ENCODE data around the gene SLC9A8.
"Not testable (repeated sequence)": the region's sequence is repeated elsewhere in the genome, so short reads cannot be mapped to it uniquely, and the experiment has no call there.

Gene SLC9A8

DNA sequence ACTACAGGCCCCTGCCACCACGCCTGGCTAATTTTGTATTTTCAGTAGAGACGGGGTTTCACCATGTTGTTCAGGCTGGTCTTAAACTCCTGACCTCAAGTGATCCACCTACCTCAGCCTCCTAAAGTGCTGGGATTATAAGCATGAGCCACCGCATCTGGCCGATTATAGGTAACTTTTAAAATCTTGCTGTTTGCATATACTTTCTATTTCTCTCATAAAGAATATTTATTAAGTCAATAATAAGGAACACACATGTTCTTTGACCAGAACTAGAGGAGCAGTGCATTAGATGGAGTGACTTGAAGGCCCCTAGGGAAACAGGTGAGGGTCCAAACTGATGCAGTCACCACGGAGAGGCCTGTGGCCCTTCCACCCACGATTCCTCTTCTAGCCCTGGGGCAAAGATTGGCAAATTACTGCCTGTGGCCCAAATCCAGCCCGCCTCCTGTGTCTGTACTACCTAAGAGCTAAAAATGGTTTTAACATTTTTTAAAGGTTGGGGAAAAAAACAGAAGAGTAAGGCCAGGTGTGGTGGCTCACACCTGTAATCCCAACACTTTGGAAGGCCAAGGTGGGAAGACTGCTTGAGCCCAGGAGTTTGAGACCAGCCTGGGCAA lies 83.0 kb downstream of the SLC9A8 start:
- not testable (repeated sequence) for DNase-seq (ENCODE audit: low read depth)

DNA sequence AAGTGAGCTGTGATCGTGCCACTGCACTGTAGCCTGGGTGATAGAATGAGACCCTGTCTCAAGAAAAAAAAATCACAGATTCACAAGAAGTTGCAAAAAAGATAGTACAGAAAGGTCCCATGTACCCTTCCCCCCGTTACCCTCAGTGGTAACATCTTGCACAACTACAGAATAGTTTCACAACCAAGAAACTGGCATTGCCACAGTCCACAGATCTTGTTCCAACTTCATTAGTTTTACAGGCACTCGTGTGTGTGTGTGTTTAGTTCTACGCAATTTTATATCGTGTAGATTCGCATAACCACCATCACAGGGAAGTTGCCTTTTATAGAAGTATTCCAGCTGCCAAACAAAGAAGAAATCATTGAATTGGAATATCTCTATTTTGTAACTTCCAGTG lies 83.6 kb downstream of the SLC9A8 start:
- no peak for DNase-seq (ENCODE audit: low read depth)

- DNase-seq (ENCODE audit: low read depth), result no peak
These were observed 87.1 kb downstream of the SLC9A8 start for GRCh38 chr20:49899541-49900383.

- DNase-seq (ENCODE audit: low read depth), result no peak
These were observed 89.0 kb downstream of the SLC9A8 start for GRCh38 chr20:49901588-49901987.

DNA sequence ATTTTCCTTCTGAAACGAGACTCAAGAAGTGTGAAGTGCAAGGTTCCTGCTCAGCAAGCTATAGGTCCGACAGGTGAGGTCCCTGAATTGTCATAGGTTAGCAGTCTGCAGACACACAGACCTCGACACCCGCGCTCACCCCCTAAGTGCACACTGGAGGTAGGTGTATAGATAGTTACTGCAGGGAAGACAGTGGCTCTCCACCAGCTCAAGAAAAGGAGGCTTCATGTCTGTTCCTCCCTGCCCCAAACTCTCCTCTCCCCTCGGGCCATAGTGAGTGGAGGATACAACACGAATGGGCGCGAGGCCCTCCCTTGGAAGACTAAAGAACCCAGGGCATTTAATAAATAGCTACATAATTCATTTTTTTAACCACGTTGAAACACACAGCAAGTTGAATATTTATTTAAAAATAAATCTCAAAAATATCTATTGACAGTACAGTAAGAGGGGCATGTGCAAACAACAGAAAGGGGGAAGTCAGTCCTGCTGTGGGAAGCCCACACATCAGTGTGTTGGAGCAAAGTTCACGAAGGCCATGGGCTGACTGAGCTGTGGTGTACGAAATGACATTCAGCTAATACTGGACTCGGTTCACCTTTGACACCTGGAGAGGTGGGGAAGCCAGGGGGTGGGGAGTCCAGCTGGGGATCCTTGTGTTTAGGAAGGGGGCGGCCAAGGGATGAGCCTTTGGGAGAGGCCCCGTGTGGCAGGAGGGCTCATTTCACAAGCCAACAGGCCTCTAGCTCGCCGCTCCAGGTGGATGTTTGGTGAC lies 92.0 kb downstream of the SLC9A8 start:
- DNase-seq (ENCODE audit: low read depth), result no peak

GRCh38 chr20:49905415-49906091 lies 92.9 kb downstream of the SLC9A8 start:
- DNase-seq (ENCODE audit: low read depth), result no peak

GRCh38 chr20:49906101-49906604 lies 93.5 kb downstream of the SLC9A8 start:
- no peak for DNase-seq (ENCODE audit: low read depth)

DNA sequence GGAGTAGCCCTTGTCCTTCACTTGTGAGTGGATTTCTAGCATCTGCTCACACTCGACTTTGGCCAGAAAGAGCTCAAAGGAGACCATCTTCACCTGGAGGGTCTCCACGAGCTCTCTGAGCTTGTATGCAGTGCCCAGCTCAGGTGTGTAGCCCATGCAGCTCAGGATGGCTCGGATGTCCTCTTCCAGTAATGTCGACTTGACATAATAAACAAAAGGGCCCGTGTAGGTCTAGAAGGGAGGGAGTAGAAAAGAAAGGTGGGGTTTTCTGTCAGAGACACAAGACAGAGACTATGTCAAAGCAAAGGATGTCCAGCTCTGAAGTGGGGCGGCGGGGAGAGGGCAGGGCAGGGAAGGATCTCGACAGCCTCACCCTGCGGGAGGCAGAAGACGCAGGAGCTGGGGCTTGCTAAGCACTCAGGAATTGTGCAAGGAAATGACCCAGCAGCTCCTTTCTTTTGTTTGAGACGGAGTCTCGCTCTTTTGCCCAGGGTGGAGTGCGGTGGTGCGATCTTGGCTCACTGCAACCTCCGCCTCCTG lies 94.1 kb downstream of the SLC9A8 start:
- DNase-seq (ENCODE audit: low read depth), result no peak

- DNase-seq (ENCODE audit: low read depth), result no peak
These were observed 95.0 kb downstream of the SLC9A8 start for GRCh38 chr20:49907405-49908257.

DNA sequence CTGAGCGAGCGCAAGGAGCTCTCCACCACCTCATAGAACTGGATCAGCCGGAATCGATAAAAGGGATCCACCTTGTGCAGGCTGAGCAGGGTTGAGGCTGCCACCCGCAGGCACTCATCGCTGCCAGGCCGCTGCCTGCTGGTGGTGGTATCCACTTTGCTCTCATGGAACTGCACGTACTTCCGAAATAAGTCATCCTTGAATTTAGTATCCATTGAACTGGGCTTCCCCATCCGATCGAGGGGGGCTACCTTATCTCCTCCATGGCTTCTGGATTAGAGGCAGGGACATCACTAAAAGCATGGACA lies 95.6 kb downstream of the SLC9A8 start:
- no peak for DNase-seq (ENCODE audit: low read depth)

GRCh38 chr20:49909499-49910339 lies 97.1 kb downstream of the SLC9A8 start:
- DNase-seq (ENCODE audit: low read depth), result no peak

DNA sequence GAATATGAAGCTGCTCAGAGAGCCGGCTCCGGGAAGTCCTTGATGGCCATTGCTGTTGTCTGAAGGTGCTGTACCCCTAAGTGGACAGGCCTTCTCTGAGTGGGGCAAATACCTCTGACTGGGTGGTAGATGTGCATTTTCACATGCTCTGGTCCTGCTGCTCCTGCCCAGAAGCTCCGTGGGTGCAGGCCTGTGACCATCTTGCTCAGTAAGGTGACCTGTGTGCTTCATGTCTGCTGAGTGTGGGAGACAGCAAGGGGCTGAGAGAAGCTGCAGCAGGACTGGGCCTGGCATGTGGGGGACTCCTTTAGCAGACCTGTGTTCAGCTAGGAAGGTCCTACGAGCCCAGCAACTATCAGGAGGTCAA lies 97.7 kb downstream of the SLC9A8 start:
- DNase-seq (ENCODE audit: low read depth), result no peak

- no peak for DNase-seq (ENCODE audit: low read depth)
These were observed 100.9 kb downstream of the SLC9A8 start for GRCh38 chr20:49913399-49914047.

DNA sequence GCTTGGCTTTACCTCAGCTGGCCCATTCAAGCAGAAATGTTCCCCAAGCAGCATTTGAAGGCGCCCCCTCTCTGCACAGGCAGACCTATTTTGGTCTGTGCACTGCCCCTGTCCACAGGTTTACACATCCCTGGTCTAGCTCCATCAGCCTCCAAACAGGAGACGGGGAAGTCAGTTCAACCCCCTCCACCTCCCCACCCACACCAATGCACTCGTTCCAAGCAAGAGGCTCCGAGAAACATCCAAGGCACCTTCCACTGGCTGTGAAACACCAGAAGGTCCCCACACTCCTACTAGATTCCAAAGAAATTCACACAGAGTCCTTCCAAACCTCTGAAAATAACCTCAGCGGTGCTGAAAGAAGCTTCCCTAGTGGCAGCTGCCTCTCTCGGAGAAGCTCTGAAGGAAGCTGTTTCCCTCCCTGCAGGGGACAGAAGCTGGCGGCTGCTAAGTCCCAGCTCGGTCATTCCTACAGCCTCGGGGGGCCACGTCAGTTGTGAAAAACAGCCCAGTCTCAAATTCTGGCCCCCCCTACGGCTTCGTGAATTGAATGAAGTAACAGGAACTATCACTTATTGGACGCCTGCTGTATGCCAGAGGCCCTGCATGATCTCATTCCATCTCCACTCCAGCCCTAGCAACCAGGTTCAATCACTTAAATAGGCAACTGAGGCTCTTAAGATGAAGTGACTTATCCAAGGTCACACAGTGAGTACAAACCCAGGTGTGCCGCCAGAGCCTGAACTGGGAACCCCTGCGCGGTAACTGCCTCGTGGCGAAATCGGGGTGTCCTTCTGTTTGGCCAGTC lies 101.9 kb downstream of the SLC9A8 start:
- DNase-seq (ENCODE audit: low read depth), result no peak

GRCh38 chr20:49915118-49915379 lies 102.4 kb downstream of the SLC9A8 start:
- no peak for DNase-seq (ENCODE audit: low read depth)

GRCh38 chr20:49915380-49916145 lies 102.9 kb downstream of the SLC9A8 start, which contains the start of gene SPATA2:
TSS of gene SPATA2 (minus strand) at chr20:49915529. CDS start at chr20:49908490, 7,039 bp downstream.
- peak; percentile 91 for DNase-seq (ENCODE audit: low read depth)

DNA sequence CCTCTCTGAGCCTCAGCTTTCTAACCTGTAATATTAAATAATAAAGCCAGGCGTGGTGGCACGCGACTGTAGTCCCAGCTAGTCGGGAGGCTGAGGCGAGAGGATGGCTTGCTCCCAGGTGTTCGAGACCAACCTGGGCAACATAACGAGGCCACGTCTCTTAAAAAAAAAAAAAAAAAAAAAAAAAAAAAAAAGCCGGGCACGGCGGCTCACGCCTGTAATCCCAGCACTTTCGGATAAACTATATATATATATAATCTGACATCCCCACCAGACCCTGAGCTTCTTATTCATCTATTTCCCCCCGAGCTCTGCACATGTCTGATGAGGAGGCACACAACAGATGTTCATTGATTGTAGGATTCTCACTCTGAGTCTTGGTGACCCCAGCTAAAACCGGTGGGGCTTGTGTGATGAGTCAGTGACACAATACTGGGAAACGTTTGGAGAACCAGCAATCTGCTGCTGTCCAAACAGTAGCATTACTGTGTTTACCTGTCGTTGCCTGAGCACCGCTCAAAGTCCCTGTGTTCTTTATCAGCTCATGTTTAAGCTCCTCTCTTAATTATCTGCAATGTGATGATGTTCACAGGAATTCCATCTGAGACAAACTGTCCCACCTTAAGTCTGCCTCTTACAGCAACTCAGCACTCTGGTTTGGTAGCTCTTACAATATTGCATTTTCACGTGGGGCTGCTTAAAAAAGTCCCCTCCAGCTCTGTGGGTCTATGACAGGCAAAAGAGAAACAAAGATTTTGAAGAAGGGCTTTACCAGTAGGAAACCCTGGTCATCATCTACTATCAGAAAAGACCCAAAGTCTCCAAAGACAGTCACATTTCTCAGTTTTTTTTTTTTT lies 103.7 kb downstream of the SLC9A8 start:
- no peak for DNase-seq (ENCODE audit: low read depth)
